Umbilical cord (tissue), 2 donors: Measurements from ENCODE around the gene GPC1. TPM values are rescaled to one million over a fixed set of nuclear protein-coding genes. Genes with fewer than 3 reads are reported as not detected.
"Not testable (repeated sequence)": the region's sequence is repeated elsewhere in the genome, so short reads cannot be mapped to it uniquely, and the experiment has no call there.

Experiments used
- DNase-seq: peaks from one replicate; pipeline ENCODE4 v3.0.0-alpha.2; 2015; ENCODE audit warnings: low spot score
- total RNA-seq: library from RNA; depleted of rRNA; stranded (reverse); fragments of >200 nt; gene quantifications from one replicate; pipeline ENCODE4 v1.2.3, GENCODE V29; 2014; ENCODE audit warnings: low replicate concordance; ENCODE audit not compliant: insufficient read depth

GPC1 gene
- total RNA-seq, 1 donor from 2014 or later: 29.9 TPM

DNA sequence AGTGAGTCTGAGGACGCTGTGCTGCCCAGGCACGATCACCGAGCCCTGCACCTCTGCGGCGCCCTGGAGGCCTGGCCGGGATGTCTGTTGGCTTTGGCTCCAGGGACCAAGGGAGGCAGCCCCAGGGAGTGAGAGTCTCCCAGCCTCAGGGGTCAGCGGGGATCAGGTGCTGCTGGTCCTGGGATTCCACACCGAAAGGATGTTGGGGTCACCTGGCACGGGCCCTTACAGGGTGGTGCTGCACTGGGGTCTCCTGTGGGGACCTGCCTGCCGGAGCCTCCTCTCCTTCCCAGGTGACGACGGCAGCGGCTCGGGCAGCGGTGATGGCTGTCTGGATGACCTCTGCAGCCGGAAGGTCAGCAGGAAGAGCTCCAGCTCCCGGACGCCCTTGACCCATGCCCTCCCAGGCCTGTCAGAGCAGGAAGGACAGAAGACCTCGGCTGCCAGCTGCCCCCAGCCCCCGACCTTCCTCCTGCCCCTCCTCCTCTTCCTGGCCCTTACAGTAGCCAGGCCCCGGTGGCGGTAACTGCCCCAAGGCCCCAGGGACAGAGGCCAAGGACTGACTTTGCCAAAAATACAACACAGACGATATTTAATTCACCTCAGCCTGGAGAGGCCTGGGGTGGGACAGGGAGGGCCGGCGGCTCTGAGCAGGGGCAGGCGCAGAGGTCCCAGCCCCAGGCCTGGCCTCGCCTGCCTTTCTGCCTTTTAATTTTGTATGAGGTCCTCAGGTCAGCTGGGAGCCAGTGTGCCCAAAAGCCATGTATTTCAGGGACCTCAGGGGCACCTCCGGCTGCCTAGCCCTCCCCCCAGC is 30.5 kb downstream of the GPC1 start:
- no peak for DNase-seq

DNA sequence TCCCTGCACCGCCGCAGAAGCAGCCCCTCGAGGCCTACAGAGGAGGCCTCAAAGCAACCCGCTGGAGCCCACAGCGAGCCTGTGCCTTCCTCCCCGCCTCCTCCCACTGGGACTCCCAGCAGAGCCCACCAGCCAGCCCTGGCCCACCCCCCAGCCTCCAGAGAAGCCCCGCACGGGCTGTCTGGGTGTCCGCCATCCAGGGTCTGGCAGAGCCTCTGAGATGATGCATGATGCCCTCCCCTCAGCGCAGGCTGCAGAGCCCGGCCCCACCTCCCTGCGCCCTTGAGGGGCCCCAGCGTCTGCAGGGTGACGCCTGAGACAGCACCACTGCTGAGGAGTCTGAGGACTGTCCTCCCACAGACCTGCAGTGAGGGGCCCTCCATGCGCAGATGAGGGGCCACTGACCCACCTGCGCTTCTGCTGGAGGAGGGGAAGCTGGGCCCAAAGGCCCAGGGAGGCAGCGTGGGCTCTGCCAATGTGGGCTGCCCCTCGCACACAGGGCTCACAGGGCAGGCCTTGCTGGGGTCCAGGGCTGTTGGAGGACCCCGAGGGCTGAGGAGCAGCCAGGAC is 31.2 kb downstream of the GPC1 start:
- no peak for DNase-seq

DNA sequence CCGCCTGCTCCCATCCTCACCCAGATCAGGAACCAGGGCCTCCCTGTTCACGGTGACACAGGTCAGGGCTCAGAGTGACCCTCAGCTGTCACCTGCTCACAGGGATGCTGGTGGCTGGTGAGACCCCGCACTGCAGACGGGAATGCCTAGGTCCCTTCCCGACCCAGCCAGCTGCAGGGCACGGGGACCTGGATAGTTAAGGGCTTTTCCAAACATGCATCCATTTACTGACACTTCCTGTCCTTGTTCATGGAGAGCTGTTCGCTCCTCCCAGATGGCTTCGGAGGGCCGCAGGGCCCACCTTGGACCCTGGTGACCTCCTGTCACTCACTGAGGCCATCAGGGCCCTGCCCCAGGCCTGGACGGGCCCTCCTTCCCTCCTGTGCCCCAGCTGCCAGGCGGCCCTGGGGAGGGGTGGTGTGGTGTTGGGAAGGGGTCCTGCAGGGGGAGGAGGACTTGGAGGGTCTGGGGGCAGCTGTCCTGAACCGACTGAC is 31.7 kb downstream of the GPC1 start:
- no peak for DNase-seq

DNA sequence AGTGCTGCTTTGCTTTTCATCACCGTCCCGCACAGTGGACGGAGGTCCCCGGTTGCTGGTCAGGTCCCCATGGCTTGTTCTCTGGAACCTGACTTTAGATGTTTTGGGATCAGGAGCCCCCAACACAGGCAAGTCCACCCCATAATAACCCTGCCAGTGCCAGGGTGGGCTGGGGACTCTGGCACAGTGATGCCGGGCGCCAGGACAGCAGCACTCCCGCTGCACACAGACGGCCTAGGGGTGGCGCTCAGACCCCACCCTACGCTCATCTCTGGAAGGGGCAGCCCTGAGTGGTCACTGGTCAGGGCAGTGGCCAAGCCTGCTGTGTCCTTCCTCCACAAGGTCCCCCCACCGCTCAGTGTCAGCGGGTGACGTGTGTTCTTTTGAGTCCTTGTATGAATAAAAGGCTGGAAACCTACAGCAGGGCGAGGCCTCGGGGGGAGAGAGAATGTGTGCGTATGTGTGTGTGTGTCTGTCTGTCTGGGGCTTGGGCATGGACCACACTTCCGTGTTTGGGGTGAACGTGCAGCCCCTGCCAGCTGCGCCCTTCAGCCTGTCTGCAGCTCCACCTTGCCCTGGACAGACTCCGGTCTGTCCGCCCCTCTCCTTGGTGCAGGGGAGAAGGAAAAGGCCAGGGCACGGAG is 32.3 kb downstream of the GPC1 start:
- DNase-seq: no peak

DNA sequence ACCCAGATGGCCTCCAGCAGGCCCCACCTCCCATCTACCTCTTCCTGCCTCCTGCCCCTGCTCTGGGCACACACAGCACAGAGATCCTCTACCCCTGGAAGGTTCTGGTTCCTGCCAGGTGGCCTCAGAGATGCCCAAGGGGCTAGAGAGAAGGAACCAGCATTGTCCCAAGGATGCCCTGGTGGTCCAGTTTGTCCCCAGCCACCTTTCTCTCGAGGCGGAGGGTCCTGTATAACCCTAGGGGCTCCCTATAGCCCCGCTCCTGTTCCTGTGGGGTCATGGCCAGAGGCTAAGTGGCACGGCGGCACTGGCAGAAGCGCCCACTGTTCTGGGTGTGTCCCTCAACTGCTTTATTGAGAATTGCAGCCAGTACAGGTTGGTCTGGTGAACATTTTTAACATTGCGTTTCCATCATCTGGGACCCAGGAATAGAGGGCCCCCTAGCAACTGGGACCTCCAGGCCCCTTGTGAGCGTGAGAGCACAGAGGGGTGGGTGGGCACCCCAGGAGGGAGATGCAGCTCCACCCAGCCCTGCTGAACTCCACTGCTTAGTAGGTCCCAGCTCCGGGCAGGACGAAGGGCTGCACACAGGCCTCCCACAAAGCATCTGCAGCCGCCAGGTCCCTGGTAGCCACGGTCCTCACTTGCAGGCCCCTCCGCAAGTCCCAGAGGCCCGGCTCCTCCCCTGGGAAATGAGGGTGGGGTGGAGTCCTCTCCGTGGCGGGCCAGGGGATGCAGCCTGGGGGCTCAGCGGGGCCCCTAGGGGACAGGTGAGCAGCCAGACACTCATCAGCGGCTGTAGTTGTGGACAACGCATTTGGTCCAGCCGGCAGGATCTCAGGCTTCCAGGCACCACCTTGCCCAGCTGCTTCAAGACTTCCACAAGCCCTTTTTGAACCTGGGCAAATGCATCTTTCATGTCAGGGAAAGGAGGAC is 33.1 kb downstream of the GPC1 start:
- DNase-seq: no peak

DNA sequence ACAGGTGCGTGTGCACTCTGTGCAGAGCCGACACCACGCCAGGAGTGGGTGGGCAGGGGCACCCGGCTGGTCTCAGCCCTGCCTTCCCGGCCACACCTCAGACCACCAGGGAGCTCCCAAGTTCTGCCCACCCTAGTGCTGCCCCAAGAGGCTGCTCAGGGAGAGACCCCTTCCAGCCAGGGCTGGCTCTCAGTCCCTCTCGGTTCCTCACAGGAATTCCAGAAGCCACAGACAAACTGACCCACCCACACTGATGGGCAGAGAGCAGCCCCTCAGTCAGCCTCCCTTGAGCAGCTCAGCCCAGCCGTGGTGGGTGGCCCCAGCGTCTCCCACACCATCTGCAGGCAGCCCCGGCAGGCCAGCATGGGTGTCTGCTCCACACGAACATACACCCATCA is 33.8 kb downstream of the GPC1 start:
- DNase-seq: no peak

DNA sequence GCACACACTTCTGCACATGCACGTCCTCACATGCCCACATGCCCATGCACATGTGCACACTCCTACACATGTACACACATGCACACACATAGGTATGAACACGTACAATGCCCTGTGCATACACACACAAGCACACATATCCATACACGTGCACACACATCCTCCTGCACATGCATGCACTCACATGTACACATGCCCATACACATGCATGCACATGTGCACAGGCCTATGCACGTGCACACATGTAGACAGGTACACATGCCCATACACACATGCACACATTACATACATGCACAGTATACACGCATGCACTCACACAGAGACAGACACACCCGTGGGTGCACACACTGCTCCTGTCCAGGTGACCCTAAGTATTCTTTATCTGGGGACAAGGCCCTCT is 34.3 kb downstream of the GPC1 start:
- no peak for DNase-seq

DNA sequence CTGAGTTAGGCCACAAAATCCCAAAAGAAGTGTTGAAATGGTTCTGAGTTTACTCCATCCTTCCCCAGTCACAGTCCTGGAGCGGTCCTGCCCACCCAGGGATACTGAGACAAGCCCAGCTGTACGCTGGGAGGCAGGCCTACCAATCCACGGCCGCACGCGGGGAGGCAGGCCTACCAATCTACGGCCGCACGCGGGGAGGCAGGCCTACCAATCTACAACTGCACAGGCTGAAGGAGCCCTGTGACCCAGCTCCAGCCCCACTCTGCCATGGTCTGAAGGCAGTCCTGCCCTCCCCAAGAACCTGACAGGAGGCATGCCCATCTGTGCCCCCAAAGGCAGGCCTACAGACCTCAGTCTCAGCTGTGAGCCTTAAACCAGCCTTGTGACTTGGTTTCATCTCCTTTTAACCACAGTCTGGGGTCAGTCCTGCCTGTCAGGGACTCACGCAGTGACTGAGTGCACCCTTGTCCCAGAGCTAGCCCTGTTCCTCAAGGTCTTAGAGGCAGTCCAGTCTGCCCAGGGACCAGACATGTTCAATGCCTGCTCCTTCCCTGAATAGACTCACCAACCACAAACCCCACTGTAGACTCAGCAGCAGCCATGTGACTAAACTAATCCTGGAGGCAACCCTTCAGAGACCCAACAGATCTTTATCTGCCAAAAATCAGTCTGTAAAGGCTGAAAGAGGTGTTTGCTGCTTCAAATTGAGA is 36.8 kb downstream of the GPC1 start:
- no peak for DNase-seq

DNA sequence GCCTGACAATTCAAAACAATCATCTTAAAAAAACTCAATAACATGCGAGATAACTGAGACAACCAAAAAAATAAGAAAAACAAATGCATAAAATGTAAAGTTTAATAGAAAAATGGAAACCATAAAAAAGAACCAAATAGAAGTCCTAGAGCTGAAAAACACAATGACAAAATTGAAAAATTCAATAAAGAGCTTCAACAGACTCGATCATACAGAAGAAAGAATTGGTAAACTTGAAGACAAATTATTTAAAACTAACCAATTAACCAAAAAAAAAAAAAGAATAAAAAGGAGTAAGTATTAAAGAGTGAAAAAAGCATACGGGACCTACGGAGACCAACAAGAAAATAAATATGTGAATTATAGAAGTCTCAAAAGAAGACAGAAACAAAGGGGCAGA is 37.7 kb downstream of the GPC1 start:
- no peak for DNase-seq

DNA sequence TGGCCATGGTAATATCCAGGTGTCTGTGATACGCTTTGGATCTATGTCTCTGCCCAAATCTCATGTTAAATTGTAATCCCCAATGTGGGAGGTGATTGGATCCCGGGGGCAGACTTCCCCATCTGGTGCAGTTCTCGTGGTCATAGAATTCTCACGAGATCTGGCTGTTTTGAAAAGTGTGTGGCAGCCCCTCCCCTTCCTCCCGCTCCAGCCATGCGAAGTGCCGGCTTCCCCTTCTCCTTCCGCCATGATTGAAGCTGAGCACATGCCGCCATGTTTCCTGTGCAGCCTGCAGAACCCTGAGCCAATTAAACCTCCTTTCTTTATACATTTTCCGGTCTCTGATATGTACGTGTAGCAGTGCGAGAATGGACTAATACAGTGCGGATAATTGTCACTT is 42.5 kb downstream of the GPC1 start:
- DNase-seq: no peak

DNA sequence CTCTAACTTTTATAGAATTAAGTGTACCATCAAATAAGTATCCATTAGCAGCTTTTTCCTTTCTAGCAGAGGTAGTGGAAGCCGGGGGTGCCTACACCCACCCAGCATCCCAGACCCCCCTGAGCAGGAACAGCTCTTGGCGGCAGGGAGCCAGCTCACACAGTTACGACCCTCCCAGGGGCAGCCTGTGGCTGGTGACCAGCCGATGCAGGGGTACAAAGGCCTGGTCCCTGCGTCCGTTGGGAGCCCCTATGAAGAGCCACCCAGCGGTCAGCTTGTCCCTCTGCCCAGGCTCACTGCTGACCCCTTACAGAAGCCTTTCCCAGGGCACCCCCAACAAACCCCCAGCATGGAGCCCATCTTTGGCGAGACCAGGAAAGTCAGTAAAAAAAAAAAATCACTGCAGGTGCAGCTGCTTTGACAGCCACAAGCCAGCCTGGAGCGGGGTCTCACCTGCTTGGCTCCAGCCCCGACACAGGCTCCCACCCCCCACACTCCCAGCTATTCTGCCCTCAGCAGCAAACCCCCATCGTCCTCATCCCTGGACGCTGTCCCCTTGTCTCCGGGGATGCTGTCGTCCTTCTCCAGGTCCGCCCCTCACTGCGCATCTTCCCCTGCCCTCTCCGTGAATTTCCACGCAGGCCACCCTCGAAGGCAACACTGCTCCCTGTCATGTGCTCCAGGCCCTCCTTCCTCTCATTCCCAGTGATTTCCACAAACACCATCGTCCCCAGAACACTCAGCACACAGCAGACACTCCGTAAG is 43.1 kb downstream of the GPC1 start:
- DNase-seq: no peak

DNA sequence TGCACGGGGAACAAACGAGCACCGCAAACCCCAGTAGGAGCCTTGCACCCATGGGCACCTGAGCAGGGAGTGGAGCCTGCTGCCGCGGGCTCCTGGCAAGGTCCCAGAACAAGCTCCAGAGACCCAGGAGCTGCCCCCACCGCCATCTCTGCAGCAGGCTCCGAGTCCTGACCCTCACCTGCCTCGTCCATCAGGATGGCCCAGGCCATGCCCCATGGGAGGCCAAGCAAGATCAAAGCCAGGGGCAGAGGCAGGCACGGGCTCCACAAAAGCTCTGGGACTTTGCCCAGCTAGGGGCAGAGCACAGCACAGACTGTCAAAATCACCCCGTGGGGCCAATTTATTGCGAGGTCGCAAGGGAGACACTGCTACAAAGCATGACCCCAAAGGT is 43.6 kb downstream of the GPC1 start:
- no peak for DNase-seq

DNA sequence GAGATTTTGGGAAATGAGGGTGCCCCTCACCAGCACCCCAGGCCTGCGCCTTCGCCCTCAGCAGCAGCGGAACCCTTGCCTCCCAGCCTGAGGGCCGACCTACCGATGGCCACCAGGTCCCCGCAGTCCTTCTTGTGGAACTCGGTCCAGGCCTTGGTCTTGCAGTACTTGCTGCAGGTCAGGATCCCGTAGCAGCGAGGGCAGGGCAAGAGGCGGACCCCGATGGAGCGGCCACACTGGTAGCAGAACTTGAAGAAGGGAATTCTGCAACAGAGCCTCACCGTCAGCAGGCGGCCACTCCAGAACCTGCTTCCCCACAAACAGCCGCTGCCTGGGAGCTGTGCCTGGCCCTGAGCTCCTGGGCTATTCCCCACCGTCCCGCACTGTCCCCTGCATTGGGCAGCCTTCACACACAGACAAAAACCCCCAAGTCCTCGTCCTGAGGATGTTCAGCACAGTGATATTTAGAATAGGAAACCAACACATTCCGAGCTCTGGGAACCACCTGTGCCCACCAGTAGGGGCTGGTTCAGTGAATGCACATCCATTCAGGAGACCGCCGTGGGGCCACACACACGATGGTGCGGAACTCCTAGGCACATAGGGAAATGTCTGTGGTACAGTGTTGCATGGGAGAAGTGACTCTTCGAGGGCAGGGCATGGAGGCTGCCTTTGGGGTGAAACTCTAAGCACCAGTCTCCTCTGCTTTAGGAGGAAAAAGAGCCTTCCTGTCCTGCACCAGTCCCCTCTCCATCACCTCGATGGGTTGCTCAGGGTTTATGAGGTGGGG is 45.6 kb downstream of the GPC1 start:
- DNase-seq: no peak

DNA sequence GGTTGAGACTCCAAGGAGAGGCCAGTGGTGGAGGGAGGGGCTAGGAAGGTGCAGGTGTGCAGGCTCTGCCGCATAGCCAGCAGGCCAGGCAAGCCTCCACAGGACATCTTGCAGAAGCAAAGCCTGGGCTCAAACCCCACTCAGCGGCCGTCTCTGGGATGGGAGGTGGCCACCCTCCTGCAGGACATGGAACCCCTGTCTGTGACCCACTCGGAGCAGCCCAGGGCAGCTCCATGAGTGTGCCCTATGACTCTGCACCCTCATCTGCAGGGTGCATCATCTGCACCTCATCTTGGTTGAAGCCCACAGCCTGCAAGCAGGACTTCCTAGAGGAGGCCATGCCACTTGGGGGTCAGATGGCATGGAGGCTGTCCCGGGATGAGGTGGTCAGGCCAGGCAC is 46.3 kb downstream of the GPC1 start:
- no peak for DNase-seq

DNA sequence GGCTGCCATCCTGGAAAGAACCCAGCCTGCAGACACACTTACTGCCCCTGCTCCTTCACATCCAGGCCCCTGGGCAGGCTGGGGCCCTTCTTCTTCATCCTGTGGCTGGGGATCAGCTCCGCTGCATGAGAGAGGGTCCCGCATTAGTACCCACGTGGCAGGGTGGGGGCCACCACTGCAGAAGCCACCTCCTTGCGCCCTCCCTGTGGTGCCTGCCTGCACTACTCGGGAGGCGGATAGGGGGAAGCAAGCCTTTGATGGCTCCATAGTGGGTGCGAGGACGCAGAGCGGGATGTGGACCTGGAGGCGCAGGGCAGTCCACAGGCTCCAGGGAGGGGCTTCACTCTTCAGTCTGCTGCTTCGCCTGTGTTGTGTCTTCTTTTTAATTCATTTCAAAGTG is 46.7 kb downstream of the GPC1 start:
- DNase-seq: no peak

DNA sequence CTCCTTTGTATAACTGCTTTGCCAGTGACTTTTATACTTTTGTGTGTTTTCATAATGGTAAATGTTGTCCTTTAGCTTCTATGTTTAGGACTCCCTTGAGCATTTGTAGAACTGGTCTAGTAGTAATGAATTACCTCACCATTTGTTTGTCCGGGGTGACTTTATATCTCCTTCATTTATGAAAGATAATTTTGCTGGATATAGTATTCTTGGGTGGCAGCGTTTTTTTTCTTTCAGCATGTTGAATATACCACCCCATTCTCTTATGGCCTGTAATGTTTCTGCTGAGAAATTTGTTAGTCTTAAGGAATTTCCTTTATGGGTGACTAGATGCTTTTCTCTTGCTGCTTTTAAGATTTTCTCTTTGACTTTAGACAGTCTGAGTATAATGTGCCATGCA is 56.0 kb downstream of the GPC1 start:
- DNase-seq: no peak

DNA sequence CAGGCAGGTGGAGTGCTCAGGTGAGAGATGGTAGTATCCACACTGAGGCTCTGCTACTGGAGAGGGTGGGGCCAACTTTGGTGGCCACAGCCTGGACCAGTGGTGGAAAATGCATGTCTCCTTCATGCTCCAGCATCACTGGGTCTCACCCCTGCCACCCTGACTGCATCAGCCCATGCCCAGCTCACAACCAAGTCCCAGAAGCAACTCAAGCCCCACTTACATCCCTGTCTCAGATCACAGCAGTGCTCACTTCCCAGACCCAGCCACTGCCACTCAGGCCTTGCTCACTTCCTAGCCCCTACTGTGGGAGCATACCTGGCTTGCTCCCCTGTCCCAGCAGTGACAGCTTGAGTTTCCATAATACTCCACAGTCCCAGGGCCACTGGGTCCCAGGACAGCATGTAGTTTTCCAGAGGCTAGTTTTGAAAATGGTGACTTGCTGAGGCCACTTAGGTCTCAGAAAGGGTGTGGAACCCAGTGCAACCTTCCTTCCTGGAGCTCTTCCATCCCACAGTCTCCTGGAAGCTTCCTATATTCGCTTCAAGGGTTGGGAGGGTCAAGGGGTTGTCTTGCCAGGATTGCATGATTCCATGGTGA is 58.8 kb downstream of the GPC1 start:
- DNase-seq: no peak

DNA sequence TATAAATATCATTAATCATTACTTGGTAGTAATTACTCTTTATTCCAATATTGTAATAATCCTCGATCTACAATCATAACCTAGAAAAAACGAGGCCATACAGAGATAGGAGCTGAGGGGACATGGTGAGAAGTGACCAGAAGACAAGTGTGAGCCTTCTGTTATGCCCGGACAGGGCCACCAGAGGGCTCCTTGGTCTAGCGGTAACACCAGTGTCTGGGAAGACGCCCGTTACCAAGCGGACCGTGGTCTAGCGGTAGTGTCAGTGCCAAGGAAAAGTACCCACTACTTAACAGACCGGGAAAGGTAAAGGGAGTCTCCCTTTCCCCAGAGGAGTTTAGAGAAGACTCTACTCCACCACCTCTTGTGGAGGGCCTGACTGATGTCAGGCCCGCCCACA is 59.5 kb downstream of the GPC1 start:
- DNase-seq: not testable (repeated sequence)

DNA sequence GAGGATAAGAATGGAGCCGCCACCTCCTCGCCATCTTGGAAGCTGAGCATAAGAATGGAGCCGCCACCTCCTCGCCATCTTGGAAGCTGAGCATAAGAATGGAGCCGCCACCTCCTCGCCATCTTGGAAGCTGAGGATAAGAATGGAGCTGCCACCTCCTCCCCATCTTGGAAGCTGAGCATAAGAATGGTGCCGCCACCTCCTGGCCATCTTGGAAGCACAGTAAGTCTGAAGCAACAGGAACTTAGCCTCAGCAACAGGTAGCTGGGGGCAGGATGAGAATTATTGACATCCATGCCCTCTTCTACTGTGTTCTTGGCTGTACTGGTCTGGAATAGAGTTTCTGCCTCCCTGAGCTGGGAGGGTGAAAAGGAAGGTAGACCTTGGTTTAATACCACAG is 61.6 kb downstream of the GPC1 start:
- DNase-seq: not testable (repeated sequence)
